ENCODE measurements around the gene STAG1. TPM values are rescaled to one million over a fixed set of nuclear protein-coding genes. Genes with fewer than 3 reads are reported as not detected.

STAG1 gene
- total RNA-seq, 3 donors from 2014 or later: 46.8 to 57.1 (median 50.4) TPM

DNA sequence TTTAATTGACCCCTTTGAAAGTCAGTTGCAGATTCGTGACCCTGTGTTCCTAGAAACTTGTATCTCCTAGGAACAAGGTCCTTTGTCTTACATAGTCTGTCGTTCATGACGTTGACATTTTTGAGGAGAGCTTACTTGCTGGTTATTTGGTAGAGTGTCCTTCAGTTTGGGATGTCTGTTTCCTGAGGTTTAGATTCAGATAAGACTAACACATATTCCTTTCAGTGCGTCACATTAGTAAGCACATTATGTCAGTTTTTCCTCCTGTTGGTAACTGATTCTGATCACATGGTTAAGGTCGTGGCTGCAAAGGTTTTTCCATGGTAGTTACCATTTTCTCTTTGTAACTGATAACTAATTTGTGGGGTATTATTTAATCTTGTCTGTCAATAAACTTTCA lies 421.3 kb downstream of the STAG1 start:
- DNase-seq (no peak), ATAC-seq (no peak)
- TF ChIP-seq, protein P1, sequence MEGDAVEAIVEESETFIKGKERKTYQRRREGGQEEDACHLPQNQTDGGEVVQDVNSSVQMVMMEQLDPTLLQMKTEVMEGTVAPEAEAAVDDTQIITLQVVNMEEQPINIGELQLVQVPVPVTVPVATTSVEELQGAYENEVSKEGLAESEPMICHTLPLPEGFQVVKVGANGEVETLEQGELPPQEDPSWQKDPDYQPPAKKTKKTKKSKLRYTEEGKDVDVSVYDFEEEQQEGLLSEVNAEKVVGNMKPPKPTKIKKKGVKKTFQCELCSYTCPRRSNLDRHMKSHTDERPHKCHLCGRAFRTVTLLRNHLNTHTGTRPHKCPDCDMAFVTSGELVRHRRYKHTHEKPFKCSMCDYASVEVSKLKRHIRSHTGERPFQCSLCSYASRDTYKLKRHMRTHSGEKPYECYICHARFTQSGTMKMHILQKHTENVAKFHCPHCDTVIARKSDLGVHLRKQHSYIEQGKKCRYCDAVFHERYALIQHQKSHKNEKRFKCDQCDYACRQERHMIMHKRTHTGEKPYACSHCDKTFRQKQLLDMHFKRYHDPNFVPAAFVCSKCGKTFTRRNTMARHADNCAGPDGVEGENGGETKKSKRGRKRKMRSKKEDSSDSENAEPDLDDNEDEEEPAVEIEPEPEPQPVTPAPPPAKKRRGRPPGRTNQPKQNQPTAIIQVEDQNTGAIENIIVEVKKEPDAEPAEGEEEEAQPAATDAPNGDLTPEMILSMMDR (IDR thresholded peaks at IDR 0.05): no peak
- intact Hi-C loops (cut with DNase I, micrococcal nuclease): no loop called here
- no peaks in the 10 kb centered on the region for H3K36me3 ChIP-seq (ENCODE audit: low read depth)
- H3K9me3 ChIP-seq: no peaks in the 10 kb centered on the region
- no peak overlapping the region for H3K4me3 ChIP-seq
- H3K4me1 ChIP-seq (ENCODE audit: low read depth): no peaks in the 10 kb centered on the region

DNA sequence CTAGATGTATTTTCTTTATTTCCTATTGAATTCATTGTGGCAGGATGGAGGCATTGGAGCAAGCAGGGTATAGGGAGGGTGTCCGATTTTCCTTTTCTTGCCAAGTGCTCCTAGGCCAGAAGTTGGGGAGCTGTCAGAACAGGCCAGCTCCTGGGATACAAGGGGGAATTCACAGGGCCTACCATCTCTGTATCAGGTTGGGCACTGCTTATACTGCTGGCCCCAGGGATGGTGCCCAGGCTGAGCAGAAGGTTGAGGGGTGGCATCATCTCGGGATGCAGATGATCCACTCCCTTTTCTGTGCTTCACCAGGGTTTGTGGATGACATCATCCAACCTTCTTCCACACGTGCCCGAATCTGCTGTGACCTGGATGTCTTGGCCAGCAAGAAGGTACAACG lies 422.6 kb downstream of the STAG1 start:
- Histone ChIP-seq H3K4me3 (no peak overlapping the region), H3K36me3 (ENCODE audit: low read depth) (no peaks in the 10 kb centered on the region), H3K9me3 (no peaks in the 10 kb centered on the region), H3K4me1 (ENCODE audit: low read depth) (no peaks in the 10 kb centered on the region)
- ATAC-seq (no peak), DNase-seq (no peak)
- intact Hi-C loops (cut with DNase I, micrococcal nuclease): no loop called here
- TF ChIP-seq, protein P1 (IDR thresholded peaks at IDR 0.05): no peak

DNA sequence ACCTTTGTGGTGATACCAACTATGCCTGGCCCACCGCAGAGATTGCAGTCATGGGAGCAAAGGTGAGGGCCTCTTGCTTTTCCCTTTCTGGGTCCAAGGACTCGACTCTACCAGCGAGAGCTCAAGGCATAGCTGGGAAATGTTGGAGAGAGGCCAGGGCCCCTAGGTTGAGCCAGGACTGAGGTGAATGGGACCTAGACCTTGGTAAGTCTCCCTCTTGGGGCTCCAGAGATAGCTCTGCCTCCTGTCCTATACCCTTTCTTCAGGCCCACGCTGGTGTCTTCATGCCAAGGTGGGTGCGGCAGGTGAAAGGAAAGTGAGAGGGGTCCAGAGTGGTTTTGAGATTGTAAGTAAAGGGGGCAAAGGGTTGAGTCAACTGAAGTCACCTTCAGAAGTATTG lies 424.5 kb downstream of the STAG1 start:
- Histone ChIP-seq H3K4me1 (ENCODE audit: low read depth) (no peaks in the 10 kb centered on the region), H3K36me3 (ENCODE audit: low read depth) (no peaks in the 10 kb centered on the region), H3K9me3 (peaks cover 9% of the 10 kb centered on the region), H3K4me3 (no peak overlapping the region)
- no peak for ATAC-seq
- intact Hi-C loops (cut with DNase I, micrococcal nuclease): no loop called here
- TF ChIP-seq, protein P1 (IDR thresholded peaks at IDR 0.05): no peak
- no peak for DNase-seq

DNA sequence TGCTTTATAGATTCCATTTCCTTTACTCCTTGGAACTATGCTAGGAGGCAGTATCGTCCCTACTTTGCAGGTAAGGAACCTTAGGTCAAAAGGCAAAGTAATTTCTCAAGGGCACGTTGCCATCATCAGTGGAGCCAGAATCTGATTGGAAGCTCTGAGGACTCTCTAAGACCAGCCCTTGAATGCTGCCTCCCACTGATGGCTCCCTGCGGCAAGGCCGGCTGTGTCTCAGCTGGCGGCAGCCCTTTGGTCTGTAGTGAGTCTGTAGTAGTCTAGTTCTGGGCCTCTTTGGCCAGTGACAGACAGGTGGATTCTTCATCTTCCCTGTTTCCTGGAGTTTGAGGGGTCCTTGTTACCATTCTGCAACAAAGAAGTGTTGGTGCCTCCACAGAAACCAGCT lies 425.9 kb downstream of the STAG1 start:
- intact Hi-C loops (cut with DNase I, micrococcal nuclease): no loop called here
- no peak for ATAC-seq

DNA sequence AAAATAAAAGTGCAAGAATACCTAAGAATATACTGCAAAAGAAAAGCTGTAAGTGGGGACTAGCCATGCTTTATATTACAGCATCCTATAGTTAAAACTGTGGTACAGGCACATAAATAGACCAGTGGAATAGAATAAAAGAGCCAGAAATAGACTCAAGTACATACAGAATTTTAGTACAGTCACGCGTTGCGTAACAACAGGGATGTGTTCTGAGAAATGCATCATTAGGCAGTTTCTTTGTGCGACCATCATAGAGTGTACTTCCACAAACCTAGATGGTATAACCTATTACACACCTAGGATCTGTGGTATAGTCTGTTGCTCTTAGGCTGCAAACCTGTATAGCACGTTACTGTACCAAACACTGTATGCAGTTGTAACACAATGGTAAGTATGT lies 440.2 kb downstream of the STAG1 start:
- Histone ChIP-seq H3K4me1 (ENCODE audit: low read depth) (no peaks in the 10 kb centered on the region), H3K9me3 (no peaks in the 10 kb centered on the region), H3K4me3 (no peak overlapping the region), H3K36me3 (ENCODE audit: low read depth) (no peaks in the 10 kb centered on the region)
- intact Hi-C loops (cut with DNase I, micrococcal nuclease): loop anchor here in 1 of 2 donors (2.0 kb wide), 1 partner anchor 13 kb away; no protein-coding TSS in a partner anchor
- DNase-seq (no peak), ATAC-seq (no peak)
- TF ChIP-seq, protein P1 (IDR thresholded peaks at IDR 0.05): no peak

More for the DNA sequence above, 425.9 kb downstream of the STAG1 start:
- TF ChIP-seq, protein P1 (IDR thresholded peaks at IDR 0.05): no peak
- no peak for DNase-seq
- no peaks in the 10 kb centered on the region for H3K36me3 ChIP-seq (ENCODE audit: low read depth)
- H3K9me3 ChIP-seq: peaks cover 23% of the 10 kb centered on the region
- no peak overlapping the region for H3K4me3 ChIP-seq
- H3K4me1 ChIP-seq (ENCODE audit: low read depth): no peaks in the 10 kb centered on the region

DNA sequence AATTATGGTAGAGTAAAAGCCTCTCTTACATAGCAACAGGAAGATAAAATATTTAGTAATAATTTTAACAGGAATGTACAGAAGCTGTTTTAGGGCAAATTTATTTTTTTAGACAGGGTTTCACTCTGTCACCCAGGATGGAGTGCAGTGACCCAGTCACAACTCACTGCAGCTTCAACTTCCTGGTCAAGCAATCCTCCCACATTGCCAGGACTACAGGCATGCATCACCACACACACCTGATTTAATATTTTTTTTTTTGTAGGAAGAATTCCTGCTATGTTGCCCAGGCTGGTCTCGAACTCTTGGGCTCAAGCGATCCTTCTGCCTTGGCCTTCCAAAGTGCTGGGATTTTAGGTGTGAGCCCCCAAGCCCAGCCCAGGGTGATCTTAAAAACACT lies 440.9 kb downstream of the STAG1 start:
- TF ChIP-seq, protein P1 (IDR thresholded peaks at IDR 0.05): no peak
- ATAC-seq: no peak
- Histone ChIP-seq H3K9me3 (no peaks in the 10 kb centered on the region), H3K4me1 (ENCODE audit: low read depth) (no peaks in the 10 kb centered on the region), H3K4me3 (no peak overlapping the region), H3K36me3 (ENCODE audit: low read depth) (no peaks in the 10 kb centered on the region)
- intact Hi-C loops (cut with DNase I, micrococcal nuclease): no loop called here
- DNase-seq: no peak
